ENCODE results near the gene SPATA31E1.

Gene SPATA31E1

GRCh38 chr9:87876708-87877107 is 6.0 kb upstream of the SPATA31E1 start:
- TF ChIP-seq CTCF (IDR thresholded peaks at IDR 0.05; ENCODE audit: insufficient read depth, missing control alignments) = no peak
- DNase-seq (ENCODE audit: insufficient read length, low spot score) = no peak

GRCh38 chr9:87878989-87879511 is 3.6 kb upstream of the SPATA31E1 start:
- no peak for TF ChIP-seq CTCF (IDR thresholded peaks at IDR 0.05; ENCODE audit: insufficient read depth, missing control alignments)
- FAIRE-seq (no peak), DNase-seq (ENCODE audit: insufficient read length, low spot score) (no peak)

More at GRCh38 chr9:87876708-87877107, 6.0 kb upstream of the SPATA31E1 start:
- FAIRE-seq = no peak

- no peak for FAIRE-seq
- DNase-seq (ENCODE audit: insufficient read length, low spot score) = no peak
- no peak for TF ChIP-seq CTCF (IDR thresholded peaks at IDR 0.05; ENCODE audit: insufficient read depth, missing control alignments)
Measured at GRCh38 chr9:87880116-87880515, 2.6 kb upstream of the SPATA31E1 start.

- no peak for TF ChIP-seq CTCF (IDR thresholded peaks at IDR 0.05; ENCODE audit: insufficient read depth, missing control alignments)
- FAIRE-seq (no peak), DNase-seq (ENCODE audit: insufficient read length, low spot score) (no peak)
Measured at GRCh38 chr9:87880683-87881082, 2.0 kb upstream of the SPATA31E1 start.

- DNase-seq (ENCODE audit: insufficient read length, low spot score) = no peak
- TF ChIP-seq CTCF (IDR thresholded peaks at IDR 0.05; ENCODE audit: insufficient read depth, missing control alignments) = no peak
- FAIRE-seq = no peak
Measured at GRCh38 chr9:87883274-87883673, 597 bp downstream of the SPATA31E1 start.

- no peak for TF ChIP-seq CTCF (IDR thresholded peaks at IDR 0.05; ENCODE audit: insufficient read depth, missing control alignments)
- no peak for DNase-seq (ENCODE audit: insufficient read length, low spot score)
- FAIRE-seq = no peak
Measured at GRCh38 chr9:87883990-87884389, 1.3 kb downstream of the SPATA31E1 start.

GRCh38 chr9:87884578-87885459 is 2.1 kb downstream of the SPATA31E1 start:
- DNase-seq (ENCODE audit: insufficient read length, low spot score) = no peak
- no peak for FAIRE-seq
- TF ChIP-seq CTCF (IDR thresholded peaks at IDR 0.05; ENCODE audit: insufficient read depth, missing control alignments) = no peak
